Fibroblast of upper back skin (primary cell): ENCODE results near the gene ZDHHC14.
"Not testable (repeated sequence)": the region's sequence is repeated elsewhere in the genome, so short reads cannot be mapped to it uniquely, and the experiment has no call there.

Experiments
- DNase-seq: peaks from one replicate; pipeline ENCODE4 v3.0.0-alpha.2; 2013

The ZDHHC14 gene

GRCh38 chr6:157381631-157382621, 936 bp downstream of the ZDHHC14 start:
- DNase-seq = peak; percentile 44

GRCh38 chr6:157382821-157383220, 1.8 kb downstream of the ZDHHC14 start:
- no peak for DNase-seq

GRCh38 chr6:157383471-157383870, 2.5 kb downstream of the ZDHHC14 start:
- DNase-seq = no peak

GRCh38 chr6:157384962-157385361, 4.0 kb downstream of the ZDHHC14 start:
- DNase-seq = not testable (repeated sequence)

- DNase-seq = no peak
Measured at GRCh38 chr6:157385482-157385881, 4.5 kb downstream of the ZDHHC14 start.

GRCh38 chr6:157386023-157386422, 5.0 kb downstream of the ZDHHC14 start:
- DNase-seq = no peak

GRCh38 chr6:157386454-157386853, 5.5 kb downstream of the ZDHHC14 start:
- DNase-seq = no peak

GRCh38 chr6:157388924-157389323, 7.9 kb downstream of the ZDHHC14 start:
- DNase-seq = no peak

- DNase-seq = no peak
Measured at GRCh38 chr6:157390273-157391060, 9.5 kb downstream of the ZDHHC14 start.

GRCh38 chr6:157392927-157393668, 12.1 kb downstream of the ZDHHC14 start:
- DNase-seq = no peak

- DNase-seq = no peak
Measured at GRCh38 chr6:157393669-157394327, 12.8 kb downstream of the ZDHHC14 start.

- DNase-seq = not testable (repeated sequence)
Measured at GRCh38 chr6:157395199-157395598, 14.2 kb downstream of the ZDHHC14 start.

GRCh38 chr6:157396026-157396425, 15.0 kb downstream of the ZDHHC14 start:
- no peak for DNase-seq

- no peak for DNase-seq
Measured at GRCh38 chr6:157397660-157398059, 16.7 kb downstream of the ZDHHC14 start.

- DNase-seq = no peak
Measured at GRCh38 chr6:157398151-157398550, 17.2 kb downstream of the ZDHHC14 start.

- no peak for DNase-seq
Measured at GRCh38 chr6:157400676-157401075, 19.7 kb downstream of the ZDHHC14 start.

GRCh38 chr6:157401734-157402338, 20.8 kb downstream of the ZDHHC14 start:
- no peak for DNase-seq

GRCh38 chr6:157402996-157403685, 22.2 kb downstream of the ZDHHC14 start:
- DNase-seq = no peak

GRCh38 chr6:157403686-157404051, 22.7 kb downstream of the ZDHHC14 start:
- no peak for DNase-seq

- peak; percentile 38 for DNase-seq
Measured at GRCh38 chr6:157405986-157406385, 25.0 kb downstream of the ZDHHC14 start.

- DNase-seq = no peak
Measured at GRCh38 chr6:157406661-157407060, 25.7 kb downstream of the ZDHHC14 start.
